GM20431 (cell line): ENCODE data around the gene EGLN3.

ENCODE experiments used
- in situ Hi-C: fragments of 300-500 bp; cut with MseI, MboI; formaldehyde crosslinking; loops from one replicate; pipeline ENCODE4 v1.15.0; 2020; ENCODE audit warnings: low sequenced_read_pairs; ENCODE audit not compliant: unreplicated experiment

EGLN3 gene

DNA sequence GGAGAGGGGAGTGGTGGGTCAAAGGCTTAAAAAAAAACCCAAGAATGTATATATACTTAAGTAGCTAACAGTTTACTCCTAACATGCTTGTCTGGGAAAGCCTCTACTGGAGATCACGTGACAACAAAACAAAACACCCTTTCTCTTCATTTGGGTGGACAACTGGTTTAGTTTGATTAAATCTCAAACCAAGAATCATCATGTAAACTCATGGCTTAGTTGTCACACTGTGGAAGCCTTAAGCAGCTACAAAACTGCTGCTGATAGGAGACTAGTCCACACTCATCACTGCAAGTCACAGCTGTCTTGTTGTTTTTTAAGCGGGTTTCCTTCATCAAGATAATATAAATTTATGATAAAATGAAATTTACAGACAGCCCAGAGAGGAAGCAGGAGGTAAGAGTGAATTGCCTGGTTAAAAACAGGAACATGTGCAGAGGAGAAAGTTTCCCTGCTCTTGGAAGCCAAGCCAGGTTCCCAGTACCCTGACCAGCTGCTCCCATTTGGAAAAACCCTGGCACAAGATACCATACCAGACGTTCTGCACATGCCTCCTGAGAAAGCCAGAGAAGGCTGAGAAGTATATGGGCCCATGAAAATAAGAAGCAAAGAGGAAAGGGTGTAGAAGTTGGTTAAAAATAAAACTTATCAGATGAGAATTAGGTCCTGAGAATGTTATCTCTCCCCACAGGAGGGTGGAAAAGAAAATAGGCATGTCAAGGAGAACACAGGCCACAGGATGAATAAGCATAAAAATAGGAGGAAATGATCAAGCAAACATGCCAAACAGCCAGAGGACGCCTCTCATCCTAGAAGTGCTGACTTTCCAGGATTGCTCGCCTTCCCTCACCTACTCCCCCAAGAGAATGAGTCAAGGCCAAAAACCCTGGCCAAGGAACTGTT, 34.0 kb downstream of the EGLN3 start:
- in situ Hi-C loops, result no loop called here

DNA sequence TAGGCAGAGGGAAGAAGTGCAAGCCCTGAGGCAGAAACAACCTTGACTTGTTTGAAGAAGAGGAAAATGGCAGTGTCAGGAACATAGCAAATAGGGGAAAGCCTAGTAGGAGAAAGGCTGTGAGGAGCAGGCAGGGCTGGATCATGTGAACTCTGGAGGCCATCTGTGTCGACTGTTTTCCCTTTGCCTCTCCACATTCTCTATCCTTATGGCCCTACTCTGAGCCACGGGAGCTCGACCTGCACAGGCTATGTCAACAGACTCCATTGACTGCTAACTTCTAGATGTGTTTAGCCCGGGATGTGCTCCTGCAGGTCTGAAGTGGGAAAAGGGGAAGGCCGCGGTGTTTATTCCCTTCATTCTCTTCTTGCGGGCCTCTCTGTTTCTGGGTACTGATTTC, 35.2 kb downstream of the EGLN3 start:
- in situ Hi-C loops, result no loop called here

DNA sequence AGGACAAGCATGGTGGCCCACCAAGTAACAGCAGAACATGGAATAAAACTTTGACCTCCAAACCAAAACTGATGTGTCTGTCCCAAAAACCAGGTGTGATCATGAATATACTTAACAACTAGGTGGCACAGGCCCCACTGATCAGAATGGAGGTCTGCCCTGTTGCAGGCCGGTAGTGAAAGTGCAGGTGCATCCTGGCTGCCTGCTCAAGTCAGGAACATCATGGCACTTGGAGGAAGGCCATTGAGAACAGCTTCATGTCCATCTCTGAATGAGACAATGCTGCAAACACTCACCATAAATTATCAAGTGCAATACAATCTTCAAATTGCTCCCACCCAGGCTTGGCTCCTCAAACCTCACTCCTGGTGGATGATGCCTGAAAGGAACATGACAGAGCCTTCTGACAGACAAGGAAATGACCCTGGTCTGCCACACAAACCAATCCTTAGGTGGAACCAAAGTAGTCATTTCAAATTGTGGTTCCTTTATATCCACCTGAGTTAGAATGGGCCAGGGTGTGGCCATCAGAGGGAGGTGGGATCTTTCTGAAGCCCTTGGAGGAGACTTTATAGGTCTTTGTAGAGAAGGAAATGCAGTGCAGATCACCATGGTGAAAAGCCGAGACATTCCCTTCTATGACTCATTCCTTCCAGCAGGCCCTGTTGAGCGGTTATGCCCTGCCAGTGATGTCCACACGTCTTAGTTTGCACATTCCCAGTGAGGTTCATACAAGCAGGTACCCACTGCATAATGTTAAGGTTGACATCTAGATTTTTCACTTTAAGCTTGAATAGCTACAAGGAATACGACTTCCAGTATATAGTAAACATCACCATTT, 36.0 kb downstream of the EGLN3 start:
- in situ Hi-C loops, result no loop called here

DNA sequence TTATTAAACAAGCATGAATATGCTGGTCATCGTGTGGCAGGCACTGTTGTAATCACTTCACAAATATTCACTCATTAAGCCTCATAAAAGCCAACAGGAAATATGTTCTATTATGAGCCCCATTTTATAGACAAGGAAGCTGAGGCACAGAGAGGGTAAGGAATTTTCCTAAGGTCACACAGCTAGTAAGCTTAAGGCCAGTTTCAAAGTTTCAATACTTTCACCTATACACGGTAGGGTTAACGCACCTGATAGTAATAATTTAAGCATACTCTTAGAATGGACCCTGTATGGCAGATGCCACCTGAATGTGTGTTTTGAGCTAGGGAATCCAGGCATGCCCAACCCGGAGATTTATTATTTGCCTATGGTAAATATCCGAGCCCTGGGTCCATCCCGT, 39.8 kb downstream of the EGLN3 start:
- in situ Hi-C loops, result no loop called here

DNA sequence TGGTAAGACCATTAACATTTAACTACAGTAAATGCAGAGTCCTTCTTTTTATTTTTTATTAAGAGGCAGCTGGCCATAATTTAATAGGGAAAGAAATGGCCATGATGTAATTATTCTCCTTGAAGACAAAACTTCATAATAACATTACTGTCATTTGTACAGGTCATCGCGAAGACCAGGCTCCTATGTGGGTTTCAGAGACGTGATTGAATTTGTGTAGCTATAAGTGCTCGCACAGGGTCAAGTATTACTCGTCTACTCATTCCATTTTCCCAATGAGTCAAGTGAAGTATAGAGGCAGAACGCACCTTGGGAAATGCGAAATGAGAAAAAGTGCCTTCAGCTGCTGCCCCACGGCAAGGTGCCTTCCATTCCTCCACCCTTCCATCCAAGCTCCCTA, 40.4 kb downstream of the EGLN3 start:
- in situ Hi-C loops, result no loop called here

DNA sequence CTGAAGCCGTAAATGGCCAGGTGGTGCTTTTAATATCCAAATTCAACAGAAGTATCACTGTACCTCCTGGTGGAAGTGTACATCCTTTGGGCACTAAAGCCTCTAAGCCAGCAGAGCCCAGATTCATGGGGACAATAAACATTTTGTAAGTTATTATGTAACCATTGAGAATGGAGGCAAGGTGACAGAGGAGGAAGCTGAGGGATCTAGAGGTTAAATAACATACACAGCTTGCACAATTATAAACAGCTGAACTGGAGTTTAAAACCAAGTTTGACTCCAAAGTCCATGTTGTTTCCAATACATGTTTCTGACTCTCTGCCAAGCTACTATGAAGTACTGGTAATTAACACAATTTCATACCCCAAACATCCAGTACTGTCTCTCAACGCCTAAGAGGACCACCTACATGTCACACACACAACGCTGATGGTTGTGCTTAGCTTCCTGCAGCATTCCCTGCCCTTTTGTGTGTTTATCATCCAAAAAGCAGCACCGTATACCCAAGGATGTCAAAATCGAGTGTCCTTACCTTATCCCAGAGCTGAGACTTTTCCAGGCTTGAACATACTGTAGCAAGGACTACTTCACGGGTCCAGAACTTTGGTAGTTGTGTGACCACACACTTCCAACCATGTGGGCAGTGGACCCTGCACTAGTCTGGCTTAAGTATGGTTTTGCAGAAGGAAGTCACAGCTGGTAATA, 41.3 kb downstream of the EGLN3 start:
- in situ Hi-C loops, result no loop called here

DNA sequence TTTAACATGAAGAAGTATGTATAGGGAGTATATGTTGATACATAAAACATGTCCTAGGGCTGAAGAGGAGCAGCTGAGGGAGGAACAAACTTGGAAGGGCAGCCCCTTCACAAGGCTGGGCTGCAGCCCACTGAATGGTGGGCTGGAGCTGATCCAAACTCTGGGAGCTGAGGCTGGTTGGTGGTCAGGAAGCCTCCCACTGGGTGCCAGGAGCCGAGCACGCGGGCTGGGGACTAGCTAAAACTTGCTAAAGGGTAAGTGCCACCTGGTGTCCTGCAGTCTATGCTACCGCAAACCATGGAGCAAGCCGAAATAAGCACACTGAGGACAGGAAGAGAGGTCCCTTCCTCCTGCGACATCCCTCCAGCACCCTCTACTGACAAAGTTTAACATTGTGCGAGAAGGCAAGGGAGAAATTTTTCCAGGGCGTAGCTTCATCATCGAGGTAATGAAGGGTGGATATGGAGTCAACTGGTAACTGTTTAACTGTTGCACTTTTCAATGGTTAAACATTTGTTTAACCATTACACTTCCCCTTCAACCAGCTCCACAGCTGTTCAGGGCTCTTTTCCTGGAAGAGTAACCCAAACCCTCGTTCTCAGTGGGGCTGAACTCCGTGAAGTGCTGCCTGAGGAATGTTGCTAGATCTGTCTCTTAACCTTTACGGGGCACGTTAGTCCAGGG, 42.2 kb downstream of the EGLN3 start:
- in situ Hi-C loops, result no loop called here

DNA sequence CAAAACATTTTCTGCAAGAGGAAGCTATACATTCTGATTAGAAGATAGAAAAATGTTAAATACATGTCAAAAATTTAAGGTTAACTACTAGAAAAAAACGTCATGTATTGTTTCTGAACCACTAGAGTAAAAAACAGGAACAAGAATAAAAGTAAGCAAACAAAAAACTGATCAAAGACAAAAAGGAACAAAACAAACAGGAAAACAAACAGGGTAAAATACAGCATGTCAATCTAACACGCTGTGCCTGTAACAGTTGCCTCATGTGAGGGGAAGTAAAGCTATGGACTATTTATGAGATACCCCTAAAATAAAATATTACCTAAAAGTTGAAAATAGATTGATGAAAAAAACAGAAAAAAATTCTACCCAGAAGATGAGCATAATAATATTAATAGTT, 43.9 kb downstream of the EGLN3 start:
- in situ Hi-C loops, result no loop called here

DNA sequence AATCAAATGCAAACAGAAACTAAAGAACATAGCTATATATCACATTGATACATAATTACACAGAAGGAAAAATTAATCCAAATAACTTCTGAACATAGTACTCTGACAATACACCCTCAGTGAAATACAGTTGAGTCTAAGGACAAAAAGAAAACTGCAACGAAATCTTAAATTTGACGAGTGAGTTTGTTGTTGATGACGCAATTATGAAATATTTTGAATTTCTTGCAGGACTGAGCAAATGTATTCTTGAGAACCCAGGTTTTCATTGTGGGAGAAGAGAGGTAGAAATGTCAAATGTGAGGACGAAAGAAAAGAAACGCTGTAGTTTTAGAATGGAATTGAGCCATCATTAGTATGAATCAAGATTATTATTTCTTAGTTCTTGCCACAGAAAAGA, 46.3 kb downstream of the EGLN3 start:
- in situ Hi-C loops, result no loop called here

DNA sequence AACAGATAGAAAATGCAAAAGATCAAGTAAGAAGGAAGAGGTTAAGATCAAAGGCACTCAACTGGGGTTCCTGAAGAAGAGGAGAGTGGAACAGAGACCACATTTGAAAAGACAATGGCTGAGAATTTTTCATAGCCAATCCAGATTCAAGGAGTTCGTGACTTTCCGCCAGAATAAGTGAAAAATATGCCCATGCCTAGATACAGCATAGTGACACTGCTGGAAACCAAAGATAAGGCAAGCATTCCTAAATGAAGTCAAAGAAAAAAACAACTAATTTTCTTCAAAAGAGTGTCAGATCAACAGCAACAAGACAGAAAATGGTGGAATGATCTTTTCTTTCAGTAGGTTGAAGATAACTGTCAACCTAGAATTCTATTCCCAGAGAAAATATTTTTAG, 47.5 kb downstream of the EGLN3 start:
- in situ Hi-C loops, result no loop called here

DNA sequence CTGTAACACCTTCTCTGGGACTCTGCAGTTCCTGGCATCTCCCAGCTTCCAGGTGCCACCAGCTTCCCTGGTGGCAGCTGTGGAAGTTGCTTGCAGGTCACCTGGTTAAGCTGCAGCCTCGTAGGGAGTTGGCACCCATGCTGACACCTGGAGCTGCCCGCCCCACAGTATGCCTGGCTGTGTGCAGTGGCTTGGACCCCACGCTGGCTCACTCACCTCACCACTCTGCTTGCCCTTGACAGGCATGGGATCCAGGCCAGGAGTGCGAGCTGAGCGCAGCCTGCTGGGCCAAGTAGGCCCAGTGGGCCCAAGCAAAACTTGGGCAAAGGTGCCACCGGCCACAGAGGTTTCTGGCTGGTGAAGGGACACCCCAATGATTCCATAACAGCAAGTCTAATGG, 48.5 kb downstream of the EGLN3 start:
- in situ Hi-C loops, result no loop called here

DNA sequence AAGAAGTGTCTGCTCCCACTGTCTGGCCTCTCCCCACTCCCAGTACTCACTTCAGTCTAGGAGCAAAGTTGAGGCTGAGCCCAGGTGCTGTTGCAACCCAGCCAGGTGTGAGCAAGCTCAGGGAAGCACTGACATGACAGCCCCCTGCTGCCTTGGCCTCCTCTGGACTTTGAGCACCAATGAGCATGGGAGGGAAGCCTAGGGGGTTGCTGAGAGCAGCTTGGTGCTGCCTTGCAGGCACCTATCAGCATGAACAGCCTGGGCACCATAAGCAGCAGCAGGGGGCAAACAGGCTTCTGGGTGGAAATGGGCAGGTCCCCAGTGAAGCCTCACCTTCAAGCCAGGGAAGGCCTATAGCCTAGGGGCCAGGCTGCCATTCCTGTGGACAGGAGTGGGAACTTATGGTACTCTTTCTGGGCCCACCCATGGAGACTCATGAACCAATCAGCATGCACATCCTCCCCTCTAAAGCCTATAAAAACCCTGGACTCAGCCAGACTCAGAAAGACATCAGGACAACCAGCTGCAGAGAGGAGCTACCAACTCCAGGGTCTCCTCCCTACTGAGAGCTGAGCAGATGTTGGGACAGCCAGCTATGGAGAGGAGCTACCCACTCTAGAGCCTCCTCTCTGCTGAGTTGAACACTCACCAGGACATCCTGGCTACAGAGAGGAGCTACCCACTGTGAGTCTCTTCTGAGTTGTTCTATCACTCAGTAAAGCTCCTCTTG, 49.3 kb downstream of the EGLN3 start:
- in situ Hi-C loops, result no loop called here

DNA sequence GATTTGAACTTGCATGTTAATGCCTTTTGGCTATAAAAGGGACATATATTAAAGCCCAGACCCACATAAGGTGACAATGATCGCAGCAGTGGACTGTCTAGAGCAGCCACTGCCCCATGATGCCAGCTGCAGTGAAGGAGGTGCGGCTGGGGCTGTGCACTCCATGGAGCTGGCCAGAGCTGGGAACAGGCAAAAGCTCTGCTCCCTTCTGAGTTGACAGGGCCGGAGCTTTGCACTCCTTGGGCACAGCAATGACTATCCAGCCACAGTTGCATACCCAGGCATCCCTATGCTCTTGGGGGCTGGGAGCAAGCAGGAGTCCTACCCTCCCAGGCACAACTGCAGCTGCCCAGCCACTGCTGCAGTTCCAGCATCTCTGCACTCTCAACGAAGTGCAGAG, 50.2 kb downstream of the EGLN3 start:
- in situ Hi-C loops, result no loop called here

DNA sequence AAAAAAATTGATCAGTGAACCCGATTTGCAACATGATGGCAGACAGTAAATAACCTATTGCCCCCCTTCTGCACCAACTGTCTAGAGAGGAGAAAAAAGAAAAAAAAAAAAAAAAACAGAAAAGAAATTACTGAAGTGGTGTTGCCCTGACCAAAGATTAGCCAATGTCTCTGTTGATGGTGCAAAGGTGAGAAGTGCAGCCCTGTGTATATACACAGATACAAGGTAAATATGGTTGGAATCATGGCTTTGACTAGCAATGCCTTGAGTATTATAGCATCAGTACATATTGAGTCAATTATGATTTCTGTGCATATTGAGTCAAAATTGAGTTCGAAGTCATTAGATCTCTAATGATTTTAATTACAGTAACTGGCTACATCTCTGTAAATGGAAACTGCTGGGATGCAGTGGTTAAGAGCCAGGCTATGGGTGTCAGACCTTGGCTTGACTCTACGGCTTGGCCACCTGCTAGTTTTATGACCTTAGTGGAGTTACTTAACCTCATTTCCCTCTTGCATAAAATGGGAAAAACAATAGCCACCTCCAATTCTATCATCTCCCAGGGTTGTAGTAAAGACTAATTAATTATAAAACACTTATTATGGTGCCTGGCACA, 51.0 kb downstream of the EGLN3 start:
- in situ Hi-C loops, result no loop called here

DNA sequence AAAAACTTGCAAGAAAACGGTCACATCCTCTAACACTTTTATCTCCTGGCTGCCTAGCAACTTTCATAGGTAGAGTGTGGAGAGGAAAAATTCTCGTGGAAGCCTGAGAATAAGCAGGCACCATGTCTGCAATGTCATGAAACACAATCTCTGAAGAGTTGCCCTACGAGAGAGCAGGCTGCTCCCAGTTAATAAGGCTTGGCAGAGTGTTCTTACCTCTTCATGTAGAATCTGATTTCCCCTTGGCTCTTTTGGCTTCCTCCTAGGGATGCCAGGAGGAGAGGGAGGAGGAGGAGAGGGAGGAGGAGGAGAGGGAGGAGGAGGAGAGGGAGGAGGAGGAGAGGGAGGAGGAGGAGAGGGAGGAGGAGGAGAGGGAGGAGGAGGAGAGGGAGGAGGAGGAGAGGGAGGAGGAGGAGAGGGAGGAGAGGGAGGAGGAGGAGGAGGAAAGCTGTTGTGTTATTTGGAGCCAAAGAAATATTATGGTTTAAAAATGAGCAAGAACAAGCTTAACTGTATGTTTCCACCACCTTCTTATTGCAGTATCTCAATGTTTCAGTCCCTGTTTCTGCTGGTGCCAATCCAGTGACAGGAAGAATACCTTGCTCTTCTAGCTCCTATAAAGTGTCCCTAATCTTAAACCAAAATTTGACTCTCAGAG, 52.9 kb downstream of the EGLN3 start:
- in situ Hi-C loops, result no loop called here

DNA sequence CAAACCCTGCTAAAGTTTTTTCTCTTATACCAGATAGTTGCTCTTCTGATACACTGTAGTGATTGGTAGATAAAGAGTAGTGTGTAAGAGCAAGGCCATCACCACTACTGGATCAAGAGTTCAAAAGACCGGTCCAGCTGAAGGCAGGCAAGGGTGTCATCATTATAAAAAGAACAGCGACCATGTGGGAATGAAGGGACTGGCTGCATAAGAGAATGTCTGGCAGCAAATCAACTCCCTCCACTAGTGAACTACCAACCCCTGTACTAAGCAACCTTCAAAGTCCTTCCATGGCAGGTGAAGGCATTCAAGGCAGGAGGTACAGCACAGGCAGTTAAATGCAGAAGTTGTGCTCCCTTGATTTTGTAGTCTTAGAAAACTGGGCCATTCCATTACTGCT, 53.5 kb downstream of the EGLN3 start:
- in situ Hi-C loops, result no loop called here

DNA sequence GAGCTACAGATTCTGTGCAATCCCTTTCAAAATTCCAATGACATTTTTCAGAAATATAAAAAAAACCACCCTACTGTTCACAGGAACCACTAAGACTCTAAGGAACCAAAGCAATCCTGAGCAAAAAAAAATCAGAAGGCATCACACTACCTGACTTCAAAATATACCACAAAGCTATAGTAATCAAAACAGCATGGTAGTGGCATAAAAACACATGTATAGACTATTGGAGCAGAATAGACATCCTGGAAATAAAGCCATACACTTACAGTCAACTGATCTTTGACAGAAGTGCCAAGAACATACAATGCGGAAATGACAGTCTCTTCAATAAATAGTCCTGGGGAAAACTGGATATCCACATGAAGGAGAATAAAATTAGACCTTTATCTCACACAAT, 56.5 kb downstream of the EGLN3 start:
- in situ Hi-C loops, result no loop called here

DNA sequence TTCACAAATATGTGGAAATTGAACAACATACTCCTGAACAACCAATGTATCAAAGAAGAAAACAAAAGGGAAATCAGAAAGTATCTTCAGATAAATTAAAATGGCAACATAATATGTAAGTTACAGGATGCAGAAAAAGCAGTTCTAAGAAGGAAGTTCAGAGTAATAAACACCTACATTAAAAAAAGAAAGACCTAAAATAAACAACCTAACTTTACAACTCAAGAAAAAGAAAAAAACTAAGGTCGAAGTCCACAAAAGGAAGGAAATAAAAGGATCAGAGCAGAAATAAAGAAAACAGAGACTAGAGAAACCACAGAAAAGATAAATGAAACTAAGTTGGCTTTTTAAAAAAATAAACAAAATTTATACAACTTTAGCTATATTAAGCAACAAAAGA, 59.2 kb downstream of the EGLN3 start:
- in situ Hi-C loops, result no loop called here

DNA sequence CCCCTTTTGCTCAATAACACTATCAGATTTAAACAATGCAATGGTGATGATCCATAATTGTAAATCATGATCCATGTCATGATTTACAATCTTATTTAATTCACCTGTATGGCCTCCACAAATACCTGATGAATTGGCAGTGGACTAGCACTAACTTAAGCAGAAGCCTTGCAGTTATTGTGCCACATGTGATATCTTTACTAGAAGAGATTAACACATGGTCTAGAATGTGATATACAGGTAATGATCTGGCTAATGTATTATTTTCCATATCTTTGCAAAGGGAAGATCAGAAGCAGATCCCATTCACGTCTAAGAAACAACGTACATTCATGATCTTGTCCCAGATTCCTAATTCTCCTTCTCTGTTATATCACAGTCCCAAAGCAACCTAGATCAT, 66.0 kb downstream of the EGLN3 start:
- in situ Hi-C loops, result no loop called here
